Breast epithelium (tissue), 3 donors: ENCODE results near the gene FOCAD.

ENCODE experiments used
- CTCF ChIP-seq, 3 donors: fragments of 450-650 bp; IDR thresholded peaks; one replicate each; pipeline ENCODE4 v1.5.1; 2016 to 2017; ENCODE audit warnings: antibody characterized with exemption in 3 of 3, mild to moderate bottlenecking in 3 of 3, moderate library complexity in 3 of 3
- POLR2A ChIP-seq: fragments of 450-650 bp; IDR thresholded peaks from one replicate; pipeline ENCODE4 v1.6.1; 2016; ENCODE audit warnings: antibody characterized with exemption, mild to moderate bottlenecking, moderate library complexity
- POLR2AphosphoS5 ChIP-seq, 3 donors: sonication (generic); formaldehyde crosslinking; IDR thresholded peaks; one replicate each; pipeline ENCODE4 v1.6.1; 2017; ENCODE audit warnings: antibody characterized with exemption in 3 of 3

- no peak for TF ChIP-seq CTCF (IDR thresholded peaks at IDR 0.05)
- no peak for TF ChIP-seq POLR2A
- no peak for TF ChIP-seq POLR2AphosphoS5 (IDR thresholded peaks at IDR 0.05)
These were observed 23.6 kb downstream of the FOCAD start for GRCh38 chr9:20707708-20708107.
